Stimulated activated CD8-positive, alpha-beta memory T cell treated with anti-CD3 and anti-CD28 coated beads, Interleukin-7, amount 100 ng/mL, for 1 hour (primary cell): ENCODE measurements around the gene ZSWIM6.

Source experiments
- DNase-seq, 2 donors: peaks; one replicate each; pipeline ENCODE4 v3.0.0-alpha.2; 2020; ENCODE audit warnings: low read depth in 2 of 2

ZSWIM6 gene

DNA sequence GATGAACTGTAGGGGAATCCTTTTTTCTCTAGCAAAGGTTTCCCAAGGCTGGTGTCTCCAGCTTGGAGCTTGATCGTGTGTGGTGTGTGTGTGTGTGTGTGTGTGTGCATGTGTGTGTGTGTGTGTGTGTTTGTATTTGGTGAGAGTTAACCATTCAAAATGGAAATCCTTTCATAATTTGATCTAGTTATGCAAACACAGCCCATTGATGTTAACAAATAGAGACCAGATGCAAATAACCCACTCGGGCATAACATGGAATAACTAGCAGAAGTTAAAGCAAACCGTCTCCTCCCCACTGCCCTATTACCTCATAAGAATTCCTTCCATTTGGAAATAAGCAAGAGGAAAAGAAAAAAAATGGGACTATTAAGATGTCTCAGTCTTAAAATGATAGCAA is 24.9 kb upstream of the ZSWIM6 start:
- DNase-seq, result no peak

GRCh38 chr5:61307611-61308010 is 24.4 kb upstream of the ZSWIM6 start:
- no peak for DNase-seq

- DNase-seq, result no peak
Observed at GRCh38 chr5:61308712-61309111, 23.3 kb upstream of the ZSWIM6 start.

GRCh38 chr5:61309115-61309514 is 22.9 kb upstream of the ZSWIM6 start:
- DNase-seq, result no peak

DNA sequence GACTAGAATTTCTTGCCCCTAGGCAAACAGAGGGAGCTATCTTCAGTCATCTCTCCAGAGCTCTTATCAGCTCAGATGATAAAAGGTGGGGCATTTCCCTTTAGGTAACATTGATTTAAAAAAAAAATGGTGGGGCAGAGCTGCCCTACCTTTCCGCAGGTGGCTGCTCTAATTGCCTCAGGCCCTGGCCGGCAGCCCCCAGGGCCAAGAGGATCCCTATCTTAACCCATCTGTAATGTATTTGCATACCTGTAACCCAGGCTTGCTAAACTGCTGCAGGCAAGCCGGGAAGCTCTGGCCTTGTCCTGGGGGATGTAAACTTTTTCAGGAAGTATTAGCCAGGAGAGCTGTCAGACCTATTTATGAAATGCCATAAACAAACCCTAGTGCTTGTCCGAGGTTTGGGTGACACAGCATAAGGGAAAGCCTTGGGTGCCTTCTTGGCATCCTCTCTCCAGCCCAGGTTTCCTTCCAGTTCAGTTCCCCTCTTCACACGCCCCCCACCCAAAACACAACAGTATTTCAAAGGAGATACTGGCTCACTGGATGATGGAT is 20.9 kb upstream of the ZSWIM6 start:
- no peak for DNase-seq

DNA sequence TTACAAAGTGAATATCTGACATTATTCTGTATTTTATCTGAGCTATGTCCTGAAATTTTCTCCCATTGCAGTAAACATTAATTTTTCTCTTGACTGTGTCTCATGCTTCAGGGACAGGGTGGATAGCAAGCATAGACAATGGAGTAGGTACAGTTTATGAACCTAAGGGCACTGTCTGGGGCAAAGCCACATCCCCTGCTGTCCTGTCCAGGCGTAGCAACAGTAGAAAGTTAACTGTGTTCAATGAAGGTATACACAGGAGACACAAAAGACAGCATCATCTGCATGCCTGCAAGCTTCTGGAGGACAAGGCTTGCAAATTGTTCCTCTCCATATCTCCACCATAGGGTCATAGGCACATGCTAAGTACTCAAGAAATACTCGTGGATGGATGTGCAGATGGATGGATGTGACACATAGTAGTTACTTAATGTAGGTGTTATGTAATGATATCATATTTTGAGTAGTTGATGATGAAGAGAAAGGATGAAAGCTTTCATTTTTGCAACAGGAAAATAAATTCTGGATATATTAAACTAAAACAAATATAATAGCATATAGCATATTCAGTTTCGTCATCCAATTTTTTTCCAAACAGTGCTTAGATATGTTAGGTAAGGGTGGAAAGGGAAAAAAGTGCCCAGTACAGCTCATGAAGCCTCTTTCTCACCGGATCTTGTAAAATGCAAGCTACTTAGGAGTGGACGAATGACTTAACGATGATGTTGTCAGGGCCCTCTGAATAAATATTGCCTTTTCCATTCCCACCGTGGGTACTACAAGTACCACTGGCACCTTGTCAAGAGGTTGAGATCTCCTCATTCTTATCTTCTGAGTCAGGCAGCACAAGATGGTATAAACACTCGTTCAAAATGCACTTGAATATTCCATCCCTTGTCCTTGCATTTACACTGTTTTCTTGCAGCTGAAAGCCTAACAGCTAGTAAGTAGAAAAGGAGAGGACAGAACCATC is 19.9 kb upstream of the ZSWIM6 start:
- no peak for DNase-seq

DNA sequence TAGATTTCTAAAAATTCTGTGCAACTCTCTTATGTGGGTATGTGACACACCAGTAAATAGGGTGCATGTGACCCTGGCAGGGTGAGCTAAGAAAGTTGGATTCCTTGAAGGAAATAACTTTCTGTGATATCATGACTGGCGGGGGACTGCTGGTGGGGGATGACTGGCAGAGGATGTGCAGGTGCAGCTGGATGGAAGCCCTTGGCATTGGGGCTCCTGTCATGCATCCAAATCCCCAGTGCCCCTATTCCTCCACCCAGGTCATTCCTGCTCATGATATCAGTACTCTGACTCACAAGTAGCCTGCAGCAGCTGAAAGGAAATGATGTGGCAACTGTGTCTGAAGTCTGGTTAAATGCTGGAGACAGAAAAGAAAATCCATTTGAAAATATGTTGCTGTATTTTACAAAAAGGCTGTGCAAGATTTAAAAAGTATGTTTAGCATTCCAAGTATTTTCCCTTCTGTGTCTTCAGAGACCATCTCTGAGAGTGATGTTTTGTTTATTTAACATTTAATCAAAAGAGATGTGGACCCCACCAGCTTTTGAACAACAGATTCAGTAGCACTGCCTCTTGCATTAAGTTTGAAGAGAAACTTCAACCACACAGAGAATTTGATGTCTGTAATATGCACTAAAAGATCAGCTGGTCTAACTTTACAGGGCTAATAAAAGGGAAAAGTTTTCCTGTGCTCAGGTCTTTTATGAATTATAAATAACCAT is 17.9 kb upstream of the ZSWIM6 start:
- no peak for DNase-seq

GRCh38 chr5:61318376-61318775 is 13.7 kb upstream of the ZSWIM6 start:
- DNase-seq, result no peak

- no peak for DNase-seq
Observed at GRCh38 chr5:61319388-61320146, 12.5 kb upstream of the ZSWIM6 start.

DNA sequence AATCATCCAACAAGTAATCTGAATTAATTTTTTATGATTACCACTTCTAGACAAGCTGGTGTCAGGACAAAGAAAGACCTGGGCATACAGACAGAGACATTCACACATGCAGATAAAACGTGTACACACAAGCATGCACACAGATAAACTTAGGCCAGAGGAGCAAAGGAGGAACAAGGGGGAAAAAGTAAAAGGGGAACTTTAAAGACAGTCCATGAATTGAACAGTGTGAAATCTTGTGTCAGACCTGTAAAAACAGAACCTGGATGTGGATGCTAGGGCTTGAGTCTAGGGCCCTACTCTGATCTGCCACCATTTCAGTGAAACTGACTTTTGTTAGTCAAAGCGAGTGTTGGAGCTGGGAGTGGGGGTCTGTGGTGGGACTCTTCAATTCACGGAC is 11.2 kb upstream of the ZSWIM6 start:
- no peak for DNase-seq

GRCh38 chr5:61321669-61322068 is 10.4 kb upstream of the ZSWIM6 start:
- no peak for DNase-seq

- no peak for DNase-seq
Observed at GRCh38 chr5:61322738-61323725, 9.0 kb upstream of the ZSWIM6 start.

DNA sequence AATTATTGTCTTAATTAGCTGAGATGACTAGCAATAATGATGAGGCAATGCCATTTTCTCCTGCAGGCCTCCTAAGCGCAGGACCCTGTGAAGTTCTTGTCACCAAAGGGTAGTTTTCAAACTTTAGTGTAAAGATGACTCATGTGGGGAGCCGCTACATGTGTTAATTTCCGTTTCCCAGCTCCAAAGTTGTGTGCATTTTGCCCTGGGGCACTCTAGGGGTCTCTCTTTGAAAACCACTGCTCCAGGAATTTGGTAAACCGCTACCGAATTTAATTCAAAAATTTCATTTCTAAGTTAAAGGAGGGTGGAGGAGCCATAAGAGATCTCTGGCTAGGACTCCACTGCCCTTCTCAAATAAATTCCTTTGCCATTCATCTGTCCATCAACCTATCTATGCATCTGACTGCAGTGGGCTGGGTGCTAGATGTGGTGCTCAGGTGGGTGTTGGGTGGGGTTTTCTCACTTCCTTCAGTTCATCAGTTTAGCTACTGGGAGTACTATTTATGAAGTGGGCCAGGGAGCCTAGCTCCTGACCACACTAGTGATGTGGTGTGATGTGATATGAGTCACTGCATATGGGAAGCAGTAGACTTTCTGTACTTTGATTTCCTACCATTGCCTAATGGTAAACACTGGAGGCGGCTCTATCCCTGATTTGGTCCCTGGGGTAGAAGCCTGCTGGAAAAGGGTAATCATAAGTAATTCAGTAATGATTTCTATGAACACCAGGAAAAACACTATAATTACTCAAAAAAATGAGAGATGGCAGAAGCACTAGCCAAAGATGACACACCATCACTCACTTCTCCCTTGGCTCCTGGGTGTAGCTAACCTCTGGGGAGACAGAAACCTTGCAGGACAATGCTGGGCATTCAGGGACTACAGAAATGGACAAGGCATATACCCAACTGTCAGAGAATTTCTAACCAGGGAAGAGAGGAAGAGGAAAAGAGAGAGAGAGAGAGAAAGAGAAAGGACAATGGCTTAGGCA is 4.0 kb upstream of the ZSWIM6 start:
- no peak for DNase-seq

DNA sequence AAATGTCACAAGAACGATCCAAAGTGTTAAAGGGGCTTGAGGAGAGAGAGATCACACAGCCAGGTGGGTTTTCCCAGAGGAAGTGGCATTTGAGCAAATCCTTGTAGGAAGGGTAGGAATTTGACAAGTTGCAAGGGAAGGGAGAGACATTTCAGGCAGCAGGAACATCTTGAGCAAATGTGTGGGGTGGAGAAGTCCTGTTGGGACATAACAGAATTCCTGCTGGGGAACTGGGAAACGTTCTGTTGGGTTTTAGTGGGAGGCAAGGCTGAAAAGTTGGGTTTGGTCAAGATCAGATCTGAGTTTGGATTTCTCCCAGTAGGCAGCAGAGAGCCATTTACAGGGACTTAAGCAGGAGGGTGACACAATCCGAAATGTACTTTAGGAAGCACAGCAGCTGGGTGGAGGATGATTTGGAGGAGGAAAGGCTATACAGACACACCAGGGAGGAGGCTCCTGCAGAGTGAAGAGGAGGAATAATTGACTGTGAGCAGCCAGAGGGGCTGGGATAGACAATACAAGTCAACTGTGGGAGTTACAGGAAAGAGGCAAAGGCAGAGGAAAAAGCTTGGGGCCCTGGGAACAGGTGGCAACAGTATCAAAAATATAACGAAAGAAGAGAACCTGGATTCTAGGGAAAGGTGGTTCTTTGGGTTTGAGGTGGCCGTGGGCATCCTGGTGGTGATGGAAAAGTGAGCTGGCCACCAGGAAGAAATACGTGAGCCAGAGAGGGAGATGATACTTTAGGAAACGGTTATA is 3.1 kb upstream of the ZSWIM6 start:
- DNase-seq, result no peak

GRCh38 chr5:61329550-61330128 is 2.4 kb upstream of the ZSWIM6 start:
- DNase-seq, result no peak

GRCh38 chr5:61330341-61330844 is 1.7 kb upstream of the ZSWIM6 start:
- no peak for DNase-seq

DNA sequence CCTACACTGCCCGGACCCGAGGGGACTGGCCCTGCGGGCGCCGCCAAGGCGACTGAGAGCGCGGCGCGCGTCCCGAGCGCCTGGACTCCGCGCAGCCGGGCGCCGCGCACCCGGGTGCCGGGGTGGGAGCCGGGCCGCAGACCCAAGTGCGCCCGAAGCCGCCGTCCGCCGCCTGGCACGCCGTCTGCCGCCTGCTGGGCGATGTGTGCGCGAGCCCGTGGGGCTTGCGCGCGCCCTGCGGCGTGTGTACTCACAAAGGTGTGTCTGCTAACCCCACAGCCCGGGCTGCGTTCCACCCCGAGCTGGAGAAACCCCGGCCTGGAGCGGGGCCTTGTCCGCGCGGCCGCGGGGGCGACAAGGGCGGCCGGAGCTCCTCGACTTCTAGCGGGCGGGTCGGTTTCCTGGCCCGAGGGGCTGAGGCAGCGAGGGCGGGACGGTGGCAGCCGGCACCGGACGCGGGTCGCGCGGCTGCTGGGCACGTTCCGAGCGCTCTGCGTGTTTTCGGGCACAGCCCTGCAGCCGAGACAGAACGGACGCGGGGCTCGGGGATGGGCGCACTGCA is 1.1 kb upstream of the ZSWIM6 start:
- peak in 1 of 2 donors; percentile 32 for DNase-seq

DNA sequence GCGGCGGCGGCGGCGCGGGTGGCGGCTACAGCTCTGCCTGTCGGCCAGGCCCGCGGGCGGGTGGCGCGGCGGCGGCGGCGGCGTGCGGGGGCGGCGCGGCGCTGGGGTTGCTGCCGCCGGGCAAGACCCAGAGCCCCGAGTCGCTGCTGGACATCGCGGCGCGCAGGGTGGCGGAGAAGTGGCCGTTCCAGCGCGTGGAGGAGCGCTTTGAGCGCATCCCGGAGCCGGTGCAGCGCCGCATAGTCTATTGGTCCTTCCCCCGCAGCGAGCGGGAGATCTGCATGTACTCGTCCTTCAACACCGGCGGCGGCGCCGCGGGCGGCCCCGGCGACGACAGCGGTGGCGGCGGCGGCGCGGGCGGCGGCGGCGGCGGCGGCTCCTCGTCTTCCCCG is 296 bp downstream of the ZSWIM6 start:
- no peak for DNase-seq
